Left forelimb (tissue), 1 donor: Measurements from ENCODE around the gene OXSR1.
"Not testable (repeated sequence)": the region's sequence is repeated elsewhere in the genome, so short reads cannot be mapped to it uniquely, and the experiment has no call there.

Experiments used
- DNase-seq: peaks from one replicate; pipeline ENCODE4 v3.0.0-alpha.2; 2018; ENCODE audit warnings: low spot score

The OXSR1 gene

GRCh38 chr3:38271553-38271952 is 106.2 kb downstream of the OXSR1 start:
- no peak for DNase-seq

- no peak for DNase-seq
Measured at GRCh38 chr3:38274864-38275649, 109.7 kb downstream of the OXSR1 start.

GRCh38 chr3:38275658-38276057 is 110.3 kb downstream of the OXSR1 start:
- no peak for DNase-seq

- no peak for DNase-seq
Measured at GRCh38 chr3:38276081-38276916, 111.0 kb downstream of the OXSR1 start.

- DNase-seq = no peak
Measured at GRCh38 chr3:38276917-38277630, 111.7 kb downstream of the OXSR1 start.

DNA sequence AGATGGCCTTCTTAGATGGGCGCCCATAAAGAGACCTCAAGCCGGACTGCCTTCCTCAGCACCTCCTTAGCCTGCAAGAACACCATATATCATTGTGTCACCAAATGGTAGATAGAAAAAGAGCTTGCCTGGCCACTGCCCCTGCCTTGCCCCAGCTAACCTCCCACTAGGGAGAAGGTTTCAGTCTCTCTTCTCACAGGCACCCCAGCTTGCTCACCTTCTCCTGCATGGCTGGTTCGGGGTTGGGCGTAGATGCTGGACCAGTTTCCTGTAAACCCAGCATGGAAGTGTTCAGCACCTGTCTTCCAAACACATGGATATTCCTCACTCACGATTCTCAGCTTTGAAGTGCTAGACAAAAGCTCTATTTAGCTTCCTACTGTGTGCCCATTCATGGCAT is 113.5 kb downstream of the OXSR1 start:
- no peak for DNase-seq

DNA sequence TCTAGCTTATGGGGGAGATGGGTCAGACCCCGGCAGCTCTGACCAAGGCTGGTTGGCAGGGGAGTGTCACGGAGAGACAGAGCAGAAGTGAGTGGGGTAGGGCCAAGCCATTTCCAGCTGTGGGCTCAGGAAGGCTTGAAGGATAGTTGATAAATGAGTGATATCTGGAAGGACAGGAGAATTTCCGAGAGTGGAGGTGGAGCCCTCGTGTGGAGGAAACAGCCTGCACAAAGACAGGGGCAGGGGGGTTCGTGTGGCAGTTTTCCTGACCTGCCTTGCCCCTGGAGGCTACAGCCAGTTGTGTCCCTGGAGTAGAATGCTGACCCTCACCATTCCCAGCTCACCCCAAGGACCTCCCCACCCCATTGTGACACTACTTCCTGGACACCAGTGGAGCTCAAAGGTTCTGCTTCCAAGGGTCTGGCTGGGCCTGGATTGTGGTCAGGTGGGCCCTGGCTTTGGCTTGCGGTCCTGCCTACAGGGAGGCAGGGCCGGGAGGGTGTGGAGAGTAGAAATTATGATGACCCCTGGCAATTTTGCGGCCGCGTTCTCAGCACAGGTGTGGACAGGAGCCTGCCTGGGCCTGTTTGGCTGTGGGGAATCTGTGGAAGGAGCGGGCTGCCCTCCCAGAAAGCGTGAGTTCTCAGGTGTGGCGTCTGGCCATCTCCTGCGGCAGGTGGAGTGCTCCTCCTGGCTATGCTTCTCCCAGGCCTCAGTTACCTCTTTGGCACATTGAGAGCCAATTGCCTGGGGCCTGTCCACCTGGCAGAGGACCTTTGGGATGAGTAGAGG is 116.8 kb downstream of the OXSR1 start, which contains the start of gene SLC22A14:
SLC22A14 (plus strand) TSS at position 400 of the 792 bp plus-strand sequence. CDS start 23,733 bp downstream, outside the sequence.
- no peak for DNase-seq

DNA sequence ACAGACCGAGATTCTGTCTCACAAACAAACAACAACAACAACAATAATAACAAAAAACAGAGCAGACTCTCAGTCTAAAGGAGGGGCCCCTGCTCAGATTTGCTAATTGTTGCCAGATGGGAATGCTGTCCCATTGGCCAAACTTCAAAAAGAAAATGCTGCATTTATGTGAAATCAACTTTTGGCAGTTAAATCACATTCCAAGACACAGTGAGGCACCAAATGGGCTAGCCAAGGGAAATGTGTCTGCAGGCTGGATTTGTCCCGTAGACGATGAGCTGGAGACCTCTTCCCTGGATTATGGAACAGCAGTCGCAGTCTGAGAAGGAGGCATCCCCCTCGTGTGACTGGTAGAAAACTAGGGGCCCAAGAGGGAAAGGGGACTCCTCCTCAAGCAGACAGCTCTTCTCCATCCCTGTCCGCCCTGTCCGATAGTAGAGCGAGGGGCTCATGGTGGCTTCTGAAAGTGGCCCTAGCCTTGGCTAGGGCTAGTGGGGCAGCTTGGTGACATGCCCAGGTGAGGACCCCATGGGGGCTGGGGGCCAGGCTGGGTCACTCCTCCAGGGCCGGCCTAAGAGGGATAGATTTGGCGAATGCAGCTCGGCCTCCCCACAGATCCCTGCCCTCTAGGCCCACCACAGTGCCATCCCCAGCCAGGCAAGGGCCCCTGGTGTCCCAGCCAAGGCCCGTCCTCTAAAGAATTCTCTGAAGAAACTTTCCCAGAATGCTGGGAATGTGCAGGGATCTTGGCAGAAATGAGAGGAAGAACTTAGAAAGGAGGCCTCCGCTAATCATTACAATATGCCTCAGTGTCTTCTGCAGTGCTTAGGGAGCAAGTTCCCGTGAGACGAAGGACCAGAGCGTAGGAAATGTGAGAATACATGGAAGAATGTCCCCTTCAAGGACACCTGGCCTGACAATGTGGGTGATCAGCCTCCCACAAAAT is 118.7 kb downstream of the OXSR1 start:
- no peak for DNase-seq

- no peak for DNase-seq
Measured at GRCh38 chr3:38284756-38285150, 119.4 kb downstream of the OXSR1 start.

DNA sequence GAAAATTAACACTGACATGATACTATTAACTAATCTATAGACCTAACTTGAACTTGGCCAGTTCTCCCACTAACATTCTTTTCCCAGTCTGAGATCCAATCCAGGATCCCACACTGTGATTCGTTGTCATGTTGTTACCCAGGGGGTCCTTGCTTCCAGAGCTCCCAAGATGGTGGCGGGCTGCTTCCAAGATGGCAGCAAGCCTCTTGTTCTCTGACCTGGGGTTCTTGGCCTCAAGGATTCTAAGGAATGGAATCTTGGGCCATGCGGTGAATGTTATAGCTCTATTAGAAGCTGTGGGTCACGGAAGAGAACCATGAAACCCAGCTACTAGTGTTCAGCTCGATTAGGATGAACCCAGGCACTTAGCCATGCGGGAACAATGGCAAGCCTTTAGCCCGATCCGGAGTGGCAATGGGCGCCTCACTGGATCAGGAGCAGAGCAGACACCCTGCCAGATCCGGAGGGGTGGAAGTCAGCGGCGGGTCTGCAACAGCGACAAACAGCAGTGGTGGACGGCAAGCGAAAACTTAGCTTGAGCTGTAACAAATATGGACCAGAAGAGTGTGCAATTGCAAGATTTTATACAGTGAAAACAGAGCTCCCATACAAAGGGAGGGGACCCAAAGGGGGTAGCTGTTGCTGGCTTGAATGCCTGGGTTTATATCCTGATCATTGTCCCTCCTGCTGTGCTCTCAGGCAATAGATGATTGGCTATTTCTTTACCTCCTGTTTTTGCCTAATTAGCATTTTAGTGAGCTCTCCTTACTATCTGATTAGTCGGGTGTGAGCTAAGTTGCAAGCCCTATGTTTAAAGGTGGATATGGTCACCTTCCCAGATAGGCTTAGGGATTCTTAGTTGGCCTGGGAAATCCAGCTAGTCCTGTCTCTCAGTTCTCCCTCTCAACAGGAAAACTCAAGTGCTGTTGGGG is 124.2 kb downstream of the OXSR1 start:
- not testable (repeated sequence) for DNase-seq

DNA sequence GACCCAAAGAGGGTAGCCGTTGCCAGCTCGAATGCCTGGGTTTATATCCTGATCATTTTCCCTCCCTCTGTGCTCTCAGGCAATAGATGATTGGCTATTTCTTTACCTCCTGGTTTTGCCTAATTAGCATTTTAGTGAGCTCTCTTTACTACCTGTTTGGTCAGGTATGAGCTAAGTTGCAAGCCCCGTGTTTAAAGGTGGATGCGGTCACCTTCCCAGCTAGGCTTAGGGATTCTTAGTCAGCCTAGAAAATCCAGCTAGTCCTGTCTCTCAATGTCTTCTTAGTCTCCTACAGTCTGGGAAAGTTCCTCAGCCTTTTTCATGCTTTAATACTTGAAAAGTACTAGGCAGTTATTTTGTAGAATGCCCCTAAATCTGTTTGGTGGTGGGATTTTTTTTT is 131.7 kb downstream of the OXSR1 start:
- DNase-seq = not testable (repeated sequence)

GRCh38 chr3:38297537-38297936 is 132.2 kb downstream of the OXSR1 start:
- no peak for DNase-seq

GRCh38 chr3:38297947-38298711 is 132.8 kb downstream of the OXSR1 start:
- no peak for DNase-seq
